PC-9 (cell line): ENCODE results near the gene ZNF808. TPM values are rescaled to one million over a fixed set of nuclear protein-coding genes. Genes with fewer than 3 reads are reported as not detected.
"Not testable (repeated sequence)": the region's sequence is repeated elsewhere in the genome, so short reads cannot be mapped to it uniquely, and the experiment has no call there.

Source experiments
- BruUV-seq: library from RNA; stranded (reverse); fragments of 400-500 nt; replicated peaks from 2 replicates; lab custom pipeline; 2021; lab: Mats Ljungman, UMichigan
- CTCF ChIA-PET: fragments of 300-600 bp; sonication (Branson Sonifier 250); formaldehyde crosslinking; loops from one replicate; lab custom pipeline; 2022; ENCODE audit warnings: antibody characterized with exemption; lab: Charles Lee
- POLR2A ChIA-PET: fragments of 300-600 bp; sonication (Branson Sonifier 250); formaldehyde crosslinking; loops from one replicate; lab custom pipeline; 2022; ENCODE audit warnings: antibody characterized with exemption; ENCODE audit not compliant: unreplicated experiment; lab: Charles Lee
- DNase-seq, 2 experiments: peaks; one replicate each; pipeline versions ENCODE4 v3.0.0 to v3.0.0-alpha.2; 2015 to 2022; ENCODE audit warnings: mixed read lengths in 1 of 2
- H2AFZ ChIP-seq: fragments of 200-600 bp; sonication (generic); 2 replicates; pipeline ENCODE4 v1.8.1; 2017; ENCODE audit warnings: antibody characterized with exemption
- H3F3A ChIP-seq: fragments of 200-600 bp; sonication (generic); 2 replicates; pipeline ENCODE4 v1.8.1; 2017; ENCODE audit warnings: antibody characterized with exemption, mild to moderate bottlenecking, low read depth; ENCODE audit not compliant: insufficient read depth
- H3K27ac ChIP-seq: fragments of 200-600 bp; sonication (generic); 2 replicates; pipeline ENCODE4 v1.6.1; 2016; ENCODE audit warnings: mixed run types
- H3K27me3 ChIP-seq: fragments of 200-600 bp; sonication (generic); 2 replicates; pipeline ENCODE4 v1.6.1; 2016; ENCODE audit warnings: low read depth, mixed run types; ENCODE audit not compliant: insufficient read depth
- H3K36me3 ChIP-seq: fragments of 200-600 bp; sonication (generic); 2 replicates; pipeline ENCODE4 v1.6.1; 2016; ENCODE audit warnings: low read depth, mixed run types
- H3K4me1 ChIP-seq: fragments of 200-600 bp; sonication (generic); replicated peaks from 2 replicates; pipeline ENCODE4 v1.6.1; 2016; ENCODE audit warnings: mixed run types; ENCODE audit not compliant: insufficient read depth
- H3K4me2 ChIP-seq: fragments of 200-600 bp; sonication (generic); 2 replicates; pipeline ENCODE4 v1.6.1; 2017; ENCODE audit warnings: mixed run types
- H3K4me3 ChIP-seq: fragments of 200-600 bp; sonication (generic); 2 replicates; pipeline ENCODE4 v1.6.1; 2016; ENCODE audit warnings: mixed run types
- H3K79me2 ChIP-seq: fragments of 200-600 bp; sonication (generic); 2 replicates; pipeline ENCODE4 v1.6.1; 2017; ENCODE audit warnings: low read depth, mixed run types
- H3K9me2 ChIP-seq: fragments of 200-600 bp; sonication (generic); 2 replicates; pipeline ENCODE4 v1.8.1; 2017; ENCODE audit warnings: mild to moderate bottlenecking; ENCODE audit not compliant: insufficient read depth
- H3K9me3 ChIP-seq: fragments of 200-600 bp; sonication (generic); 2 replicates; pipeline ENCODE4 v1.8.1; 2016; ENCODE audit warnings: low read depth; ENCODE audit not compliant: insufficient read depth
- H4K20me1 ChIP-seq: fragments of 200-600 bp; sonication (generic); 2 replicates; pipeline ENCODE4 v1.8.1; 2017; ENCODE audit not compliant: insufficient read depth
- CTCF ChIP-seq: fragments of 200-600 bp; sonication (generic); conservative IDR thresholded peaks from 2 replicates; pipeline ENCODE4 v1.6.1; 2017; ENCODE audit warnings: mixed run types, antibody characterized with exemption, mild to moderate bottlenecking, moderate library complexity
- EZH2 ChIP-seq: fragments of 200-600 bp; sonication (generic); IDR thresholded peaks from 2 replicates; pipeline ENCODE4 v1.8.0; 2017; ENCODE audit warnings: antibody characterized with exemption, low read depth
- intact Hi-C: fragments of 100-400 bp; cut with micrococcal nuclease; formaldehyde crosslinking; loops from one replicate; pipeline ENCODE4 v1.10.0; 2022; ENCODE audit not compliant: unreplicated experiment
- total RNA-seq: library from RNA; stranded (reverse); gene quantifications from 2 replicates; pipeline ENCODE4 v1.2.3, GENCODE V29; 2021

Gene ZNF808
- total RNA-seq, 1 experiment from 2014 or later, result 26.6 TPM

- TF ChIP-seq EZH2 (no peak), CTCF (no peak)
- Histone ChIP-seq H3K27ac (no peak overlapping the region), H3K9me3 (peaks cover 2% of the 10 kb centered on the region), H3K9me2 (no peaks in the 10 kb centered on the region), H3K79me2 (no peaks in the 10 kb centered on the region), H4K20me1 (no peaks in the 10 kb centered on the region), H3K36me3 (no peaks in the 10 kb centered on the region), H3F3A (no peaks in the 10 kb centered on the region), H3K4me3 (no peak overlapping the region), H3K4me2 (no peak overlapping the region), H2AFZ (no peak overlapping the region), H3K4me1 (no peaks in the 10 kb centered on the region), H3K27me3 (no peaks in the 10 kb centered on the region)
- intact Hi-C loops, result no loop called here
- BruUV-seq, result no TSS peak
- DNase-seq, result no peak
- ChIA-PET POLR2A (no interaction called here), CTCF (no interaction called here)
Measured at GRCh38 chr19:52498571-52498970, 28.9 kb upstream of the ZNF808 start.

DNA sequence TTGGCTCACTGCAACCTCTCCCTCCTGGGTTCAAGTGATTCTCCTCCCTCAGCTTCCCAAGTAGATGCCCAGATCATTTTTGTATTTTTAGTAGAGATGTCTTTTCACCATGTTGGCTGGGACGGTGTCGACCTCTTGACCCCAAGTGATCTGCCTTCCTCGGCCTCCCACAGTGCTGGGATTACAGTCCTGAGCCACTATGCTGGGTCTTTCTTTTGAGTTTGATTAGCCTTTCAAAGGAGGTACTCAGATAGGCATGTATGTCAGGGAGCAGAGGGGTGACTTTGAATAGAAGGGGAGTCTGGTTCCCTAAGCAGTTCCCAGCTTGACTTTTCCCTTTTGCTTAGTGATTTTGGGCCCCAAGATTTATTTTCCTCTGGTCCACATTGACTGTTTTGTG lies 27.0 kb upstream of the ZNF808 start:
- BruUV-seq, H3K9me2 ChIP-seq, H3K9me3 ChIP-seq, H3K79me2 ChIP-seq, H3K27ac ChIP-seq, H4K20me1 ChIP-seq, H3K27me3 ChIP-seq, DNase-seq, H3K4me1 ChIP-seq, intact Hi-C loops, H2AFZ ChIP-seq, H3K4me2 ChIP-seq, H3F3A ChIP-seq, H3K36me3 ChIP-seq, H3K4me3 ChIP-seq, CTCF ChIA-PET, POLR2A ChIA-PET: not testable (repeated sequence)

DNA sequence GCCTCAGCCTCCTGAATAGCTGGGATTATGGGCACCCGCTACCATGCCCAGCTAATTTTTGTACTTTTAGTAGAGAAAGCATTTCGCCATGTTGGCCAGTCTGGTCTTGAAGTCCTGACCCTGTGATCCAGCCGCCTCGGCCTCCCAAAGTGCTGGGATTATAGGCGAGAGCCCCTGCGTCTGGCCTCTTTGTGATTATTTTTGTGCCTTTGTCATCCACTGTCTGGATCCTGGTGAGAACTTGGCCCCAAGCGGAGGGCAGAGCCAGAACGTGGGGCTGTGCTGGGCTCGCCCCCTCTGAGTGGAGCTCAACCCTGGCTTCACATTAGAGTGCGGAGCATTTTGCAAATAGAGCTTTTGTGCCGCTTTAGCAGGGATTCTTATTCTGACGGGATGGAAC lies 26.5 kb upstream of the ZNF808 start:
- CTCF ChIA-PET, intact Hi-C loops, H3K36me3 ChIP-seq, BruUV-seq, H3K4me1 ChIP-seq, H3K27me3 ChIP-seq, H2AFZ ChIP-seq, H3K9me2 ChIP-seq, POLR2A ChIA-PET, DNase-seq, H3K79me2 ChIP-seq, H3K4me2 ChIP-seq, H3K9me3 ChIP-seq, H3F3A ChIP-seq, H3K27ac ChIP-seq, H3K4me3 ChIP-seq, H4K20me1 ChIP-seq: not testable (repeated sequence)

GRCh38 chr19:52507266-52507665 lies 20.2 kb upstream of the ZNF808 start:
- intact Hi-C loops, result no loop called here
- H3K36me3 ChIP-seq, result no peaks in the 10 kb centered on the region
- peaks cover 14% of the 10 kb centered on the region for H3K9me3 ChIP-seq
- BruUV-seq, result no TSS peak
- no peak for DNase-seq
- TF ChIP-seq EZH2, result no peak
- no peak for TF ChIP-seq CTCF
- POLR2A ChIA-PET, result no interaction called here
- peaks cover 13% of the 10 kb centered on the region; the same call in 1 of the 2 replicates for H3K27me3 ChIP-seq
- no peak overlapping the region for H3K27ac ChIP-seq
- H3K4me3 ChIP-seq, result no peak overlapping the region
- no peaks in the 10 kb centered on the region for H4K20me1 ChIP-seq
- CTCF ChIA-PET, result no interaction called here
- no peak overlapping the region for H3K4me2 ChIP-seq
- no peak overlapping the region for H2AFZ ChIP-seq
- no peaks in the 10 kb centered on the region for H3K79me2 ChIP-seq
- no peaks in the 10 kb centered on the region for H3K4me1 ChIP-seq
- no peaks in the 10 kb centered on the region for H3F3A ChIP-seq
- H3K9me2 ChIP-seq, result no peaks in the 10 kb centered on the region
